HG03045 (cell line): Measurements from ENCODE around the gene AZU1.
"Not testable (repeated sequence)": the region's sequence is repeated elsewhere in the genome, so short reads cannot be mapped to it uniquely, and the experiment has no call there.

Experiments used
- ATAC-seq: cut with Tn5 transposase; IDR thresholded peaks from one replicate; pipeline ENCODE4 v1.9.1; 2021; ENCODE audit warnings: mild to moderate bottlenecking, moderate library complexity; ENCODE audit not compliant: unreplicated experiment

The AZU1 gene

GRCh38 chr19:852136-853013, 24.7 kb downstream of the AZU1 start, which contains the start of gene ELANE:
Gene ELANE (plus strand): TSS chr19:852303. CDS start chr19:852329, 26 bp downstream.
- no peak for ATAC-seq

GRCh38 chr19:853014-853585, 25.5 kb downstream of the AZU1 start:
- ATAC-seq: no peak

GRCh38 chr19:853614-854220, 26.1 kb downstream of the AZU1 start:
- not testable (repeated sequence) for ATAC-seq

GRCh38 chr19:854549-854948, 26.9 kb downstream of the AZU1 start:
- ATAC-seq: no peak

GRCh38 chr19:855142-855541, 27.5 kb downstream of the AZU1 start:
- ATAC-seq: no peak

GRCh38 chr19:855566-856120, 28.0 kb downstream of the AZU1 start:
- ATAC-seq: no peak

- no peak for ATAC-seq
Measured at GRCh38 chr19:858284-858683, 30.6 kb downstream of the AZU1 start.

GRCh38 chr19:858868-859843, 31.5 kb downstream of the AZU1 start, which contains the start of gene CFD:
Gene CFD (plus strand): TSS chr19:859664. CDS start chr19:859690, 26 bp downstream.
- no peak for ATAC-seq

- ATAC-seq: no peak
Measured at GRCh38 chr19:861141-861755, 33.6 kb downstream of the AZU1 start.

GRCh38 chr19:861756-862580, 34.3 kb downstream of the AZU1 start:
- no peak for ATAC-seq

GRCh38 chr19:862581-863314, 35.1 kb downstream of the AZU1 start:
- ATAC-seq: no peak

- no peak for ATAC-seq
Measured at GRCh38 chr19:863315-863620, 35.6 kb downstream of the AZU1 start.

GRCh38 chr19:866769-867300, 39.2 kb downstream of the AZU1 start:
- no peak for ATAC-seq

- no peak for ATAC-seq
Measured at GRCh38 chr19:867301-867793, 39.7 kb downstream of the AZU1 start.

GRCh38 chr19:867855-868457, 40.3 kb downstream of the AZU1 start:
- no peak for ATAC-seq

- ATAC-seq: no peak
Measured at GRCh38 chr19:868458-869244, 41.0 kb downstream of the AZU1 start.
